Measurements from ENCODE around the gene TEAD2.
A peak's percentile ranks its signal among the peaks of the same experiment; 100 is the strongest.

TEAD2 gene

GRCh38 chr19:49309087-49309486 is 53.1 kb downstream of the TEAD2 start:
- TF ChIP-seq CEBPB (IDR thresholded peaks at IDR 0.05) (no peak), EP300 (IDR thresholded peaks at IDR 0.05; ENCODE audit: borderline replicate concordance) (no peak), YY1 (IDR thresholded peaks at IDR 0.05; ENCODE audit: low read depth) (no peak), MAX (IDR thresholded peaks at IDR 0.05) (no peak), USF1 (IDR thresholded peaks at IDR 0.05) (no peak), NFIC (IDR thresholded peaks at IDR 0.05) (no peak)

- TF ChIP-seq ZBTB7A (IDR thresholded peaks at IDR 0.05; ENCODE audit: low read depth) (no peak), EGR1 (IDR thresholded peaks at IDR 0.05) (no peak), YY1 (IDR thresholded peaks at IDR 0.05; ENCODE audit: low read depth) (no peak), FOXM1 (IDR thresholded peaks at IDR 0.05; ENCODE audit: borderline replicate concordance, low read depth) (no peak), MAX (IDR thresholded peaks at IDR 0.05) (no peak), RAD21 (IDR thresholded peaks at IDR 0.05; ENCODE audit: low read depth) (no peak), TCF12 (IDR thresholded peaks at IDR 0.05; ENCODE audit: low read depth) (no peak), TAF1 (IDR thresholded peaks at IDR 0.05; ENCODE audit: low read depth) (no peak), REST (IDR thresholded peaks at IDR 0.05; ENCODE audit: low read depth) (no peak), USF1 (IDR thresholded peaks at IDR 0.05) (no peak), EP300 (IDR thresholded peaks at IDR 0.05; ENCODE audit: borderline replicate concordance) (no peak), NFIC (IDR thresholded peaks at IDR 0.05) (no peak), TEAD4 (IDR thresholded peaks at IDR 0.05) (no peak), CEBPB (IDR thresholded peaks at IDR 0.05) (no peak), CREB1 (IDR thresholded peaks at IDR 0.05; ENCODE audit: low read depth) (no peak)
Measured at GRCh38 chr19:49301866-49302252, 60.4 kb downstream of the TEAD2 start.

- TF ChIP-seq YY1 (IDR thresholded peaks at IDR 0.05; ENCODE audit: low read depth) (peak; percentile 75), RAD21 (IDR thresholded peaks at IDR 0.05; ENCODE audit: low read depth) (peak; percentile 66), ZBTB7A (IDR thresholded peaks at IDR 0.05; ENCODE audit: low read depth) (no peak)
Measured at GRCh38 chr19:49301165-49301865, 60.9 kb downstream of the TEAD2 start.

GRCh38 chr19:49297403-49297802 is 64.8 kb downstream of the TEAD2 start:
- no peak for TF ChIP-seq FOXM1 (IDR thresholded peaks at IDR 0.05; ENCODE audit: borderline replicate concordance, low read depth)
- TF ChIP-seq REST (IDR thresholded peaks at IDR 0.05; ENCODE audit: low read depth): no peak
- no peak for TF ChIP-seq ZBTB7A (IDR thresholded peaks at IDR 0.05; ENCODE audit: low read depth)
- no peak for TF ChIP-seq MAX (IDR thresholded peaks at IDR 0.05)
- TF ChIP-seq EP300 (IDR thresholded peaks at IDR 0.05; ENCODE audit: borderline replicate concordance): no peak
- TF ChIP-seq TCF12 (IDR thresholded peaks at IDR 0.05; ENCODE audit: low read depth): no peak
- no peak for TF ChIP-seq TEAD4 (IDR thresholded peaks at IDR 0.05)
- TF ChIP-seq CREB1 (IDR thresholded peaks at IDR 0.05; ENCODE audit: low read depth): no peak
- no peak for TF ChIP-seq CEBPB (IDR thresholded peaks at IDR 0.05)
- no peak for TF ChIP-seq YY1 (IDR thresholded peaks at IDR 0.05; ENCODE audit: low read depth)
- no peak for TF ChIP-seq NFIC (IDR thresholded peaks at IDR 0.05)
- no peak for TF ChIP-seq EGR1 (IDR thresholded peaks at IDR 0.05)
- TF ChIP-seq RAD21 (IDR thresholded peaks at IDR 0.05; ENCODE audit: low read depth): no peak
- no peak for TF ChIP-seq USF1 (IDR thresholded peaks at IDR 0.05)
- TF ChIP-seq TAF1 (IDR thresholded peaks at IDR 0.05; ENCODE audit: low read depth): no peak

- no peak for TF ChIP-seq CREB1 (IDR thresholded peaks at IDR 0.05; ENCODE audit: low read depth)
- TF ChIP-seq REST (IDR thresholded peaks at IDR 0.05; ENCODE audit: low read depth): no peak
- TF ChIP-seq CEBPB (IDR thresholded peaks at IDR 0.05): no peak
- no peak for TF ChIP-seq EP300 (IDR thresholded peaks at IDR 0.05; ENCODE audit: borderline replicate concordance)
- TF ChIP-seq EGR1 (IDR thresholded peaks at IDR 0.05): no peak
- no peak for TF ChIP-seq USF1 (IDR thresholded peaks at IDR 0.05)
- no peak for TF ChIP-seq FOXM1 (IDR thresholded peaks at IDR 0.05; ENCODE audit: borderline replicate concordance, low read depth)
- no peak for TF ChIP-seq TAF1 (IDR thresholded peaks at IDR 0.05; ENCODE audit: low read depth)
- TF ChIP-seq TCF12 (IDR thresholded peaks at IDR 0.05; ENCODE audit: low read depth): no peak
- TF ChIP-seq YY1 (IDR thresholded peaks at IDR 0.05; ENCODE audit: low read depth): no peak
- TF ChIP-seq NFIC (IDR thresholded peaks at IDR 0.05): no peak
- TF ChIP-seq TEAD4 (IDR thresholded peaks at IDR 0.05): no peak
- TF ChIP-seq MAX (IDR thresholded peaks at IDR 0.05): no peak
- no peak for TF ChIP-seq ZBTB7A (IDR thresholded peaks at IDR 0.05; ENCODE audit: low read depth)
- no peak for TF ChIP-seq RAD21 (IDR thresholded peaks at IDR 0.05; ENCODE audit: low read depth)
Measured at GRCh38 chr19:49295208-49295880, 66.9 kb downstream of the TEAD2 start.
